K562 (cell line): ENCODE measurements around the gene KCNH2. TPM values are rescaled to one million over a fixed set of nuclear protein-coding genes. Genes with fewer than 3 reads are reported as not detected.

Experiments used
- ARID1B ChIP-seq: fragments of 450-650 bp; IDR thresholded peaks from 2 replicates; pipeline ENCODE4 v1.6.1; 2016; ENCODE audit warnings: antibody characterized with exemption, mild to moderate bottlenecking, inconsistent platforms
- ARID2 ChIP-seq: fragments of 450-650 bp; IDR thresholded peaks from 2 replicates; pipeline ENCODE4 v1.6.1; 2017; ENCODE audit warnings: antibody characterized with exemption, mild to moderate bottlenecking
- CTCFL ChIP-seq: IDR thresholded peaks from 2 replicates; pipeline ENCODE4 v1.6.1; 2011; ENCODE audit warnings: borderline replicate concordance, low read depth, mild to moderate bottlenecking, moderate library complexity, low read length; ENCODE audit not compliant: insufficient read depth, poor library complexity, severe bottlenecking
- DACH1 ChIP-seq: fragments of 450-650 bp; IDR thresholded peaks from 2 replicates; pipeline ENCODE4 v1.6.1; 2018; ENCODE audit not compliant: partially characterized antibody
- GATAD2B ChIP-seq: fragments of 450-650 bp; IDR thresholded peaks from 2 replicates; pipeline ENCODE4 v1.6.1; 2017; ENCODE audit warnings: mild to moderate bottlenecking, borderline replicate concordance
- KAT7 ChIP-seq: sonication (generic); formaldehyde crosslinking; IDR thresholded peaks from 2 replicates; pipeline ENCODE4 v1.8.0; 2022; ENCODE audit warnings: missing genetic modification reagents, mild to moderate bottlenecking, borderline replicate concordance
- MYBL2 ChIP-seq, 2 experiments: fragments of 450-650 bp in 1 of 2; sonication (generic) in 1 of 2; formaldehyde crosslinking in 1 of 2; IDR thresholded peaks; 2 replicates each; pipeline versions ENCODE4 v1.6.1 to v1.8.1; 2017 to 2022; ENCODE audit warnings: borderline replicate concordance in 1 of 2, inconsistent platforms in 1 of 2, low read depth in 1 of 2, mild to moderate bottlenecking in 1 of 2, missing genetic modification reagents in 1 of 2, moderate library complexity in 1 of 2
- NCOA6 ChIP-seq: fragments of 450-650 bp; IDR thresholded peaks from 2 replicates; pipeline ENCODE4 v1.6.1; 2017; ENCODE audit warnings: mild to moderate bottlenecking
- RB1 ChIP-seq: fragments of 450-650 bp; IDR thresholded peaks from 2 replicates; pipeline ENCODE4 v1.6.1; 2017; ENCODE audit warnings: low read depth, mild to moderate bottlenecking
- SIX5 ChIP-seq, 2 experiments: IDR thresholded peaks; 2 replicates each; pipeline ENCODE4 v1.6.1; 2011; ENCODE audit warnings: low read length in 2 of 2, borderline replicate concordance in 1 of 2, low read depth in 1 of 2, mild to moderate bottlenecking in 1 of 2, moderate library complexity in 1 of 2; ENCODE audit not compliant: insufficient read depth in 1 of 2
- SRSF3 ChIP-seq: fragments of 200-400 bp; formaldehyde crosslinking; IDR thresholded peaks from 2 replicates; pipeline ENCODE4 v1.6.1; 2016; ENCODE audit warnings: mild to moderate bottlenecking, low read length, moderate library complexity; ENCODE audit not compliant: insufficient read depth
- USF1 ChIP-seq: sonication (generic); formaldehyde crosslinking; IDR thresholded peaks from 2 replicates; pipeline ENCODE4 v1.9.0; 2022; ENCODE audit warnings: mild to moderate bottlenecking, missing genetic modification reagents
- ZNF12 ChIP-seq: sonication (generic); formaldehyde crosslinking; IDR thresholded peaks from 2 replicates; pipeline ENCODE4 v1.4.0; 2020; ENCODE audit warnings: mild to moderate bottlenecking, missing genetic modification reagents
- polyA plus RNA-seq, 8 experiments: library from polyadenylated mRNA; depleted of rRNA in 4 of 8; stranded (reverse) in 5 of 8; unstranded in 3 of 8; fragments of >200 nt; fragmentation: Nextera tagmentation in 2 of 8; fragmentation: Illumina TruSeq in 1 of 8; extraction: Ambion mirVana in 2 of 8; extraction: Trizol in 1 of 8; gene quantifications; 2 replicates each; pipeline versions ENCODE4 v1.2.1 to v1.2.3, GENCODE V29; 2011 to 2014; ENCODE audit warnings: inconsistent platforms in 1 of 8, missing spikeins in 1 of 8
- total RNA-seq, 7 experiments: library from RNA; depleted of rRNA in 6 of 7; stranded (reverse); fragments of >200 nt in 6 of 7; fragmentation: Illumina TruSeq in 2 of 7; extraction: Trizol in 2 of 7; gene quantifications; 2 replicates each; pipeline versions ENCODE4 v1.2.1 to v1.2.3, GENCODE V29; 2011 to 2021; ENCODE audit warnings: low replicate concordance in 1 of 7
- TF ChIP-seq, protein P1 (sequence below): fragments of 250-450 bp; sonication (Bioruptor Pico); IDR thresholded peaks from 2 replicates; pipeline ENCODE4 v1.4.0; 2020; ENCODE audit warnings: mild to moderate bottlenecking, moderate library complexity
- TF ChIP-seq, protein P2 (sequence below): fragments of 250-450 bp; sonication (Bioruptor Pico); IDR thresholded peaks from 2 replicates; pipeline ENCODE4 v1.4.0; 2020; ENCODE audit warnings: mild to moderate bottlenecking, moderate library complexity
- TF ChIP-seq, protein P3 (sequence below): fragments of 250-450 bp; sonication (Bioruptor Pico); IDR thresholded peaks from 2 replicates; pipeline ENCODE4 v1.8.0; 2021; ENCODE audit warnings: mild to moderate bottlenecking, moderate library complexity
- TF ChIP-seq, protein P4 (sequence below): fragments of 450-650 bp; formaldehyde crosslinking; IDR thresholded peaks from 2 replicates; pipeline ENCODE4 v1.4.0; 2020; ENCODE audit warnings: mild to moderate bottlenecking

KCNH2 gene
- total and polyA plus RNA-seq, 9 of the 15 experiments (the other 6 are each of a cell fraction or from before 2014, with no cell fraction given): 18.1 to 368 (median 218) TPM

- TF ChIP-seq CTCFL (peak; percentile 32), NCOA6 (no peak), KAT7 (CRISPR knock-in tag) (0 out of 2 replicates have a peak, but pooled peaks have one; percentile 12), RB1 (no peak), ARID2 (0 out of 2 replicates have a peak, but pooled peaks have one; percentile 22), ARID1B (no peak), ZNF12 (CRISPR knock-in tag) (no peak), SIX5 (IDR thresholded peaks at IDR 0.05; ENCODE audit: borderline replicate concordance in 1 of 2, insufficient read depth in 1 of 2, low read depth in 1 of 2, low read length in 2 of 2) (no peak), SRSF3 (no peak), GATAD2B (no peak), DACH1 (no peak), USF1 (CRISPR knock-in tag) (no peak), MYBL2 (IDR thresholded peaks at IDR 0.05; ENCODE audit: low read depth) (no peak), MYBL2 (CRISPR knock-in tag; IDR thresholded peaks at IDR 0.05; ENCODE audit: borderline replicate concordance) (no peak)
- TF ChIP-seq, protein P1, sequence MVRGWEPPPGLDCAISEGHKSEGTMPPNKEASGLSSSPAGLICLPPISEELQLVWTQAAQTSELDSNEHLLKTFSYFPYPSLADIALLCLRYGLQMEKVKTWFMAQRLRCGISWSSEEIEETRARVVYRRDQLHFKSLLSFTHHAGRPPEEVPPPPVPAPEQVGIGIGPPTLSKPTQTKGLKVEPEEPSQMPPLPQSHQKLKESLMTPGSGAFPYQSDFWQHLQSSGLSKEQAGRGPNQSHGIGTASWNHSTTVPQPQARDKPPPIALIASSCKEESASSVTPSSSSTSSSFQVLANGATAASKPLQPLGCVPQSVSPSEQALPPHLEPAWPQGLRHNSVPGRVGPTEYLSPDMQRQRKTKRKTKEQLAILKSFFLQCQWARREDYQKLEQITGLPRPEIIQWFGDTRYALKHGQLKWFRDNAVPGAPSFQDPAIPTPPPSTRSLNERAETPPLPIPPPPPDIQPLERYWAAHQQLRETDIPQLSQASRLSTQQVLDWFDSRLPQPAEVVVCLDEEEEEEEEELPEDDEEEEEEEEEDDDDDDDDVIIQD (CRISPR knock-in tag): no peak
- TF ChIP-seq, protein P2, sequence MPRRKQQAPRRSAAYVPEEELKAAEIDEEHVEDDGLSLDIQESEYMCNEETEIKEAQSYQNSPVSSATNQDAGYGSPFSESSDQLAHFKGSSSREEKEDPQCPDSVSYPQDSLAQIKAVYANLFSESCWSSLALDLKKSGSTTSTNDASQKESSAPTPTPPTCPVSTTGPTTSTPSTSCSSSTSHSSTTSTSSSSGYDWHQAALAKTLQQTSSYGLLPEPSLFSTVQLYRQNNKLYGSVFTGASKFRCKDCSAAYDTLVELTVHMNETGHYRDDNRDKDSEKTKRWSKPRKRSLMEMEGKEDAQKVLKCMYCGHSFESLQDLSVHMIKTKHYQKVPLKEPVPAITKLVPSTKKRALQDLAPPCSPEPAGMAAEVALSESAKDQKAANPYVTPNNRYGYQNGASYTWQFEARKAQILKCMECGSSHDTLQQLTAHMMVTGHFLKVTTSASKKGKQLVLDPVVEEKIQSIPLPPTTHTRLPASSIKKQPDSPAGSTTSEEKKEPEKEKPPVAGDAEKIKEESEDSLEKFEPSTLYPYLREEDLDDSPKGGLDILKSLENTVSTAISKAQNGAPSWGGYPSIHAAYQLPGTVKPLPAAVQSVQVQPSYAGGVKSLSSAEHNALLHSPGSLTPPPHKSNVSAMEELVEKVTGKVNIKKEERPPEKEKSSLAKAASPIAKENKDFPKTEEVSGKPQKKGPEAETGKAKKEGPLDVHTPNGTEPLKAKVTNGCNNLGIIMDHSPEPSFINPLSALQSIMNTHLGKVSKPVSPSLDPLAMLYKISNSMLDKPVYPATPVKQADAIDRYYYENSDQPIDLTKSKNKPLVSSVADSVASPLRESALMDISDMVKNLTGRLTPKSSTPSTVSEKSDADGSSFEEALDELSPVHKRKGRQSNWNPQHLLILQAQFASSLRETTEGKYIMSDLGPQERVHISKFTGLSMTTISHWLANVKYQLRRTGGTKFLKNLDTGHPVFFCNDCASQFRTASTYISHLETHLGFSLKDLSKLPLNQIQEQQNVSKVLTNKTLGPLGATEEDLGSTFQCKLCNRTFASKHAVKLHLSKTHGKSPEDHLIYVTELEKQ (CRISPR knock-in tag): 0 out of 2 replicates have a peak, but pooled peaks have one; percentile 36
- TF ChIP-seq, protein P3, sequence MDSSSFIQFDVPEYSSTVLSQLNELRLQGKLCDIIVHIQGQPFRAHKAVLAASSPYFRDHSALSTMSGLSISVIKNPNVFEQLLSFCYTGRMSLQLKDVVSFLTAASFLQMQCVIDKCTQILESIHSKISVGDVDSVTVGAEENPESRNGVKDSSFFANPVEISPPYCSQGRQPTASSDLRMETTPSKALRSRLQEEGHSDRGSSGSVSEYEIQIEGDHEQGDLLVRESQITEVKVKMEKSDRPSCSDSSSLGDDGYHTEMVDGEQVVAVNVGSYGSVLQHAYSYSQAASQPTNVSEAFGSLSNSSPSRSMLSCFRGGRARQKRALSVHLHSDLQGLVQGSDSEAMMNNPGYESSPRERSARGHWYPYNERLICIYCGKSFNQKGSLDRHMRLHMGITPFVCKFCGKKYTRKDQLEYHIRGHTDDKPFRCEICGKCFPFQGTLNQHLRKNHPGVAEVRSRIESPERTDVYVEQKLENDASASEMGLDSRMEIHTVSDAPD (CRISPR knock-in tag): no peak
- TF ChIP-seq, protein P4, sequence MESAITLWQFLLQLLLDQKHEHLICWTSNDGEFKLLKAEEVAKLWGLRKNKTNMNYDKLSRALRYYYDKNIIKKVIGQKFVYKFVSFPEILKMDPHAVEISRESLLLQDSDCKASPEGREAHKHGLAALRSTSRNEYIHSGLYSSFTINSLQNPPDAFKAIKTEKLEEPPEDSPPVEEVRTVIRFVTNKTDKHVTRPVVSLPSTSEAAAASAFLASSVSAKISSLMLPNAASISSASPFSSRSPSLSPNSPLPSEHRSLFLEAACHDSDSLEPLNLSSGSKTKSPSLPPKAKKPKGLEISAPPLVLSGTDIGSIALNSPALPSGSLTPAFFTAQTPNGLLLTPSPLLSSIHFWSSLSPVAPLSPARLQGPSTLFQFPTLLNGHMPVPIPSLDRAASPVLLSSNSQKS: no peak
These were observed 34.8 kb upstream of the KCNH2 start (continued) for GRCh38 chr7:151012911-151013347.
